SK-N-MC (cell line): Measurements from ENCODE around the gene CACNA1S.

Experiments
- EZH2 ChIP-seq: fragments of 200-600 bp; sonication (generic); IDR thresholded peaks from one replicate; pipeline ENCODE4 v1.6.1; 2017; ENCODE audit warnings: antibody characterized with exemption
- POLR2AphosphoS5 ChIP-seq: IDR thresholded peaks from 2 replicates; pipeline ENCODE4 v1.6.1; 2012; ENCODE audit warnings: mild to moderate bottlenecking, low read depth, low read length, borderline replicate concordance

GRCh38 chr1:201145132-201145531 lies 32.9 kb upstream of the CACNA1S start:
- TF ChIP-seq EZH2 (no peak), POLR2AphosphoS5 (no peak)
